Activated CD4-positive, alpha-beta T cell treated with anti-CD3 and anti-CD28 coated beads, Interleukin-2, amount 10 ng/mL, durations not matched to agents 24 days and 14 days (primary cell): Measurements from ENCODE around the gene ZNF608. TPM values are rescaled to one million over a fixed set of nuclear protein-coding genes. Genes with fewer than 3 reads are reported as not detected.

ENCODE experiments used
- DNase-seq: peaks from one replicate; pipeline ENCODE4 v3.0.0; 2022
- H3K27ac Mint-ChIP-seq: one replicate; pipeline ENCODE4 v1.8.0; 2022; ENCODE audit warnings: mild to moderate bottlenecking, mixed read lengths
- H3K27me3 Mint-ChIP-seq: one replicate; pipeline ENCODE4 v1.8.0; 2022; ENCODE audit warnings: mixed read lengths
- H3K36me3 Mint-ChIP-seq: one replicate; pipeline ENCODE4 v1.8.0; 2022; ENCODE audit warnings: low read depth, mild to moderate bottlenecking, mixed read lengths
- H3K4me1 Mint-ChIP-seq: one replicate; pipeline ENCODE4 v1.8.0; 2021; ENCODE audit warnings: mixed read lengths
- H3K4me3 Mint-ChIP-seq: one replicate; pipeline ENCODE4 v1.8.0; 2022; ENCODE audit warnings: mild to moderate bottlenecking, moderate library complexity, mixed read lengths
- H3K9me3 Mint-ChIP-seq: one replicate; pipeline ENCODE4 v1.8.0; 2021; ENCODE audit warnings: mixed read lengths
- intact Hi-C: fragments of 100-400 bp; cut with micrococcal nuclease; formaldehyde crosslinking; loops from one replicate; pipeline ENCODE4 v1.15.1; 2023
- total RNA-seq: library from RNA; stranded (reverse); gene quantifications from 2 replicates; pipeline ENCODE4 v1.2.3, GENCODE V29; 2022

Gene ZNF608
- total RNA-seq, 1 donor from 2014 or later, result not detected

GRCh38 chr5:124764992-124765611 is 18.7 kb upstream of the ZNF608 start:
- no peaks in the 10 kb centered on the region for H3K4me1 Mint-ChIP-seq
- H3K4me3 Mint-ChIP-seq, result no peak overlapping the region
- intact Hi-C loops, result no loop called here
- H3K36me3 Mint-ChIP-seq, result no peaks in the 10 kb centered on the region
- no peaks in the 10 kb centered on the region for H3K27me3 Mint-ChIP-seq
- DNase-seq, result no peak
- H3K9me3 Mint-ChIP-seq, result no peaks in the 10 kb centered on the region
- H3K27ac Mint-ChIP-seq, result no peak overlapping the region

DNA sequence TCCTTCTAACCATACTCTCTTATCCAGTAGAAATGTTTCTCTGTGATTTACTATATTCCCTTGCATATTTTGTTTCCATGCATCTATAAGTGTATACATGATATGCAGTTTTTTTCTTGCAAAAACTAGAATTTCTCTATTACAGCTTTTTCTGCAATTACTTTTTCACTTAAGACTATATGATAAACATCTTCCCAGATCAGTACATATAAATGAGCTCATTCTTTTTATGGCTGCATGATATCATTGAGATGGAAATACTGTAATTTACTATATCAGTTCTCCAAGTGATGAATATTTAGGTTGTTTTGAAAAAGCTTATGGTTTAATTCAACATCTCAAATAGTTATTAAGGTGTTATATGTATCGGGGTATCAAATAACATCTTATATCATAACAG is 18.1 kb upstream of the ZNF608 start:
- no peak overlapping the region for H3K27ac Mint-ChIP-seq
- H3K4me3 Mint-ChIP-seq, result no peak overlapping the region
- intact Hi-C loops, result no loop called here
- no peaks in the 10 kb centered on the region for H3K9me3 Mint-ChIP-seq
- H3K4me1 Mint-ChIP-seq, result no peaks in the 10 kb centered on the region
- no peaks in the 10 kb centered on the region for H3K27me3 Mint-ChIP-seq
- H3K36me3 Mint-ChIP-seq, result no peaks in the 10 kb centered on the region
- DNase-seq, result no peak

GRCh38 chr5:124761010-124761409 is 14.6 kb upstream of the ZNF608 start:
- H3K4me3 Mint-ChIP-seq, result no peak overlapping the region
- no peaks in the 10 kb centered on the region for H3K9me3 Mint-ChIP-seq
- H3K36me3 Mint-ChIP-seq, result no peaks in the 10 kb centered on the region
- no peak overlapping the region for H3K27ac Mint-ChIP-seq
- no peaks in the 10 kb centered on the region for H3K27me3 Mint-ChIP-seq
- DNase-seq, result no peak
- intact Hi-C loops, result no loop called here
- no peaks in the 10 kb centered on the region for H3K4me1 Mint-ChIP-seq

DNA sequence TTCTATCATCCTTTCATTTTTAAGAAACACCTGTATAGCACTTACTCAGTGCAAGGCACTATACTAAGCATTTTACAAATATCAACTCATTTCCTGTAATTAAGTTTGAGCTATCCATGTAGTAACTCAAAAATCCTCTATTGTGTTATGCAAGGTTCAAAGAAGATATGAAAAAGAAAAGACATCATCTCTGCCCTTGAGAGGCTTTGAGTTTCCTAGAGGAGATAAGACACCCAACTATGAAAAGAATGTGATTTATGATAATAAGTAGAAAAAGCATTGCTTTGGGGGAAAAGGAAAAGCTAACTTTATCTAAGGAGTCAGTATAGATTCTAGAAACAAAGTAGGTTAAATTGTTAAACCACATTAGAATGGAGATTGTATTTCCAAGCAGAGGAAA is 14.2 kb upstream of the ZNF608 start:
- no peak for DNase-seq
- Mint-ChIP-seq H3K4me3 (no peak overlapping the region), H3K36me3 (no peaks in the 10 kb centered on the region), H3K9me3 (no peaks in the 10 kb centered on the region), H3K27ac (no peak overlapping the region), H3K27me3 (no peaks in the 10 kb centered on the region), H3K4me1 (no peaks in the 10 kb centered on the region)
- intact Hi-C loops, result no loop called here

DNA sequence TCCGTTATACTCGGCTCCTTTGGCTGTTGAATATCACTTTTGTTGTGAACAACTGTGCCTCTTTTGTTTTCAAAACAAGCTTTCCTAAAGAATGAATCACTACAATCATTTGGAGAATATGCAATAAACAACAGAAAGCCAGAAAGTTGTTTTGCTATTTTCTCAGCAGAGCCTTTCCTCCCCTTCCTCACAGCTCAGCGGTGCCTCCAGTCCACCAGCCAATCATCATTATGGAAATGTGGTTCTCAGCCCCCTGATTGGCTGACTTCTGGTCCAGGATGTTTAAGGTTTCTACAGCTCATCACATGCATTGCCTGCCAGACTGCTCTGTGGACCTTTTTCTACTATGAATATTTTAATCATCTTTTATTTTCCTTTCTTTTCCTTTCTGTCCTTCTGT is 9.1 kb upstream of the ZNF608 start:
- no peak overlapping the region for H3K27ac Mint-ChIP-seq
- no peaks in the 10 kb centered on the region for H3K9me3 Mint-ChIP-seq
- H3K4me3 Mint-ChIP-seq, result no peak overlapping the region
- no peak for DNase-seq
- H3K4me1 Mint-ChIP-seq, result no peaks in the 10 kb centered on the region
- peaks cover 3% of the 10 kb centered on the region for H3K27me3 Mint-ChIP-seq
- no peaks in the 10 kb centered on the region for H3K36me3 Mint-ChIP-seq
- intact Hi-C loops, result no loop called here

DNA sequence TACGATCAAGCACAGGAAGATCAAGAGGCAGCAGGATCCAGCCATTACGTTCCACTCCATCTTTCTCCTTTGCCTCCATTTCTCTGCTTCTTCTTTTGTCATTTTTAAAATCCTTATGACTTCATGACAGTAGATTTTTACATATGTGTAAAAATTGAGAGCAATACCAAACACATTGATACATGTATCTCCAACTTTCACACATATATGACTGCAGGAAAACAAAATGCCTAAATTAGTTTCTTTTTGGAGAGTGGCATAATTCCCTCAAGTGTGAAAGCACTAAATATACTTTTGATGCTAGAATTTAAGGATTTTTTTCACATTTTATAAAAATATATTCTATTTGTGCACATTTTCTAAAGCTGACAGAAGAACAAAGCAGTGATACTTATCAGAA is 8.6 kb upstream of the ZNF608 start:
- Mint-ChIP-seq H3K27me3 (peaks cover 3% of the 10 kb centered on the region), H3K9me3 (no peaks in the 10 kb centered on the region), H3K4me3 (no peak overlapping the region), H3K27ac (no peak overlapping the region), H3K36me3 (no peaks in the 10 kb centered on the region), H3K4me1 (no peaks in the 10 kb centered on the region)
- intact Hi-C loops, result no loop called here
- DNase-seq, result no peak

GRCh38 chr5:124754206-124754927 is 7.9 kb upstream of the ZNF608 start:
- Mint-ChIP-seq H3K4me1 (no peaks in the 10 kb centered on the region), H3K9me3 (no peaks in the 10 kb centered on the region), H3K27me3 (peaks cover 6% of the 10 kb centered on the region), H3K36me3 (no peaks in the 10 kb centered on the region), H3K4me3 (no peak overlapping the region), H3K27ac (no peak overlapping the region)
- DNase-seq, result no peak
- intact Hi-C loops, result no loop called here

GRCh38 chr5:124752854-124753720 is 6.6 kb upstream of the ZNF608 start:
- peaks cover 19% of the 10 kb centered on the region for H3K27me3 Mint-ChIP-seq

GRCh38 chr5:124751031-124751430 is 4.6 kb upstream of the ZNF608 start:
- Mint-ChIP-seq H3K9me3 (no peaks in the 10 kb centered on the region), H3K27ac (no peak overlapping the region), H3K27me3 (peaks cover 39% of the 10 kb centered on the region), H3K36me3 (no peaks in the 10 kb centered on the region), H3K4me3 (no peak overlapping the region), H3K4me1 (peaks cover 7% of the 10 kb centered on the region)
- no peak for DNase-seq
- intact Hi-C loops, result no loop called here

More at GRCh38 chr5:124752854-124753720, 6.6 kb upstream of the ZNF608 start:
- no peak overlapping the region for H3K27ac Mint-ChIP-seq
- peaks cover 3% of the 10 kb centered on the region for H3K4me1 Mint-ChIP-seq
- no peaks in the 10 kb centered on the region for H3K36me3 Mint-ChIP-seq
- no peak for DNase-seq
- H3K9me3 Mint-ChIP-seq, result no peaks in the 10 kb centered on the region
- intact Hi-C loops, result no loop called here
- no peak overlapping the region for H3K4me3 Mint-ChIP-seq

GRCh38 chr5:124748687-124749594 is 2.5 kb upstream of the ZNF608 start:
- H3K27ac Mint-ChIP-seq, result no peak overlapping the region
- peaks cover 7% of the 10 kb centered on the region for H3K4me1 Mint-ChIP-seq
- peak overlapping the region; percentile 50 for H3K4me3 Mint-ChIP-seq
- peak; percentile 55 for DNase-seq
- no peaks in the 10 kb centered on the region for H3K9me3 Mint-ChIP-seq
- H3K36me3 Mint-ChIP-seq, result no peaks in the 10 kb centered on the region
- intact Hi-C loops, result no loop called here
- peaks cover 42% of the 10 kb centered on the region for H3K27me3 Mint-ChIP-seq

DNA sequence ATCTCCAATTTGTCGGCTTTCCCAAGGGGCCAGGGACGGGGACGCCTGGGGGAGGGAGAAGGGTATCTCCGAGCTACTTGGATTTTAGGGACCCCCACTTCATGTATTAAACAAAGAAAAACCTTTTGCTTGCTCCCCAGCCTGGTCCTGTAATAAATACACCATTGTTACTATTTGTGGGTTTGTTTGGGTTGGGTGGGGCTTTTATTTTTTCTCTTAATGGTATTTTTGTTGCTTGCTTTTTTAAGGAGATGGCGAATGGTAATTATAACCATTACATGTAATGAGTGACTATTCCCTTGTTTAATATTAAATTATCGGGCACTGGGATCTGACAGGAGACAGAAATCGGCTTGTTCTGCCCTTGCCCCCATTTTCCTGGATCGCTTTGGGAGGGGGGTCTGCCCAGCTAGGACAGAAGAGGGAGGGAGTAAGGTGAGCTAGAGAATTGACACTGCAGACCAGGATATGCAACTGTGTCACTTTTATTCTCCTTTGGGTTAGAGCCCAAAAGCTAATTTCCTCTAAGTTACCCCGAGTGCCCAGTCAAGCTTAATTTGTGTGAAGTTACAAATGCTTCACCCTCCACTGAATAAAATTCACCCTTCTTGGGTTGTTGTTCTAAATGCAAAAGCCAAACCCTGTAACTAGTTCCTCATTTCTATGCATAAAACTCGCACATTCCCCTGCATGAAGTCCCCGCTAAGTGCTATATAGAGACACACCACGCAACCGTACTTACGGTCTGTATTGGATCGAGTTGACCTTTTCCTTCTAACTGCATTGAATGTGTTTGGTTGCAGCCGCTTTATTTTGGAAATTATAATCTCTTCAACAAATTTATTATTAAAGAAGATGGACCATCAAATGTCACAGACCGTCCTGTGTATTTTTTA is 1.6 kb upstream of the ZNF608 start:
- H3K4me3 Mint-ChIP-seq, result peak overlapping the region; percentile 43
- H3K36me3 Mint-ChIP-seq, result no peaks in the 10 kb centered on the region
- peaks cover 42% of the 10 kb centered on the region for H3K27me3 Mint-ChIP-seq
- H3K9me3 Mint-ChIP-seq, result no peaks in the 10 kb centered on the region
- no peak for DNase-seq
- peaks cover 7% of the 10 kb centered on the region for H3K4me1 Mint-ChIP-seq
- no peak overlapping the region for H3K27ac Mint-ChIP-seq
- intact Hi-C loops, result no loop called here

- H3K4me1 Mint-ChIP-seq, result peaks cover 7% of the 10 kb centered on the region
- H3K4me3 Mint-ChIP-seq, result peak overlapping the region; percentile 43
- peaks cover 42% of the 10 kb centered on the region for H3K27me3 Mint-ChIP-seq
- DNase-seq, result no peak
- intact Hi-C loops, result no loop called here
- no peaks in the 10 kb centered on the region for H3K9me3 Mint-ChIP-seq
- H3K27ac Mint-ChIP-seq, result no peak overlapping the region
- no peaks in the 10 kb centered on the region for H3K36me3 Mint-ChIP-seq
Observed at GRCh38 chr5:124746916-124747790, 714 bp upstream of the ZNF608 start.
